ENCODE measurements around the gene ARAP3.

The ARAP3 gene

DNA sequence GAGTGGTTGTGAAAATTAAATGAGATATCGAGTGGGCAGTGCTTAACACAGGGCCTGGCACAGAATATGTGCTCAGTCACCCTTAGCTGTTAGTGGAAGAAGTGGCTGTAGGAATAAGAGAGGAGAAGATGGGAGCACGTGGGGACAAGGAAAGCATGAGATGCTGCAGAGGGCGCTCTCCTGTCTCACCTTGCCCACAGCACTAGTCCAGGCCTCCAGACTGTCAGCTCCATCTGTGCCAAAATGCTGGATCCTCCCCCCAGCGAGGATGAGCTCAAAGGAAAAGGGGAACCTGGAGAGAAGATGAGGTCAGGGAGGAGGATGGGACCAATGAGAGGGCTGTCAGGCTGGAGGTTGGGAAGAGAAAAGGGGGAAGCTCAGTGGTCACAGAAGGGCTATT is 12.5 kb downstream of the ARAP3 start:
- DNase-seq: no peak

GRCh38 chr5:141668601-141669265 is 13.3 kb downstream of the ARAP3 start:
- DNase-seq: no peak

- no peak for DNase-seq
These were observed 15.8 kb downstream of the ARAP3 start for GRCh38 chr5:141665995-141666940.

DNA sequence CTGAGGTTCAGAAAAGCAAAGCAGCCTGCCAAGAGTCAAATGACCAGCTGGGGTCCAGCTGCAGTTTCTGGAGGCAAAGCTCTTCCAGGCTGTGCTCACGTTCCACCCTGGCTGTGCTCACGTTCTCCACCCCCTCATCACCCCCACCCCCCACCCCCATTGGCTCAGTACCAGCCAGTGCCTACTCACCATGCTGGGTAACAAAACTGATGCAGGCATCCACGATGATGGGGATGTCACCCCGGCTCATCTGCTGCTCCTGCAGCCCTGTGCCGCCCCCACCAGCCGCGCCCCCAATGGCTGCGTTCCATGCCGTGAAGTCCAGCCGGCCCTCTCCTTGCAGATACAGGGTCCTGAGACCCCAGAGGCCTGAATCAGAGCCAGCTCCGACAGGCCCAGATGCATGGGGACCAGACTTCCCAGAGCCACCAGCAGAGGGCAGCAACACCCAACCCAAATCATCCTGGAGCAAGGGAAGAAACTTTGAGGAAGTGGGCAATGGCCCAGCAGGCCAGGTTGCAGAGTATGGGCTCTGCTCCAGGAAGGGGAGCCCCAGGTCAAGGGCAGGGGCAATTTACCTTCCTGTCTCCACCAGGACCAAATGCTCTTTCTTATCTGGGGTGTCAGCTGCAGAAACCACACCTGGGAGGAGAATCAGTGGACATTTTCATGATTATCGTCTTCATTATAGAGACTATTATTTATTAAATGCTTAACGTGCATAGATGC is 17.1 kb downstream of the ARAP3 start:
- DNase-seq: peak; percentile 62

DNA sequence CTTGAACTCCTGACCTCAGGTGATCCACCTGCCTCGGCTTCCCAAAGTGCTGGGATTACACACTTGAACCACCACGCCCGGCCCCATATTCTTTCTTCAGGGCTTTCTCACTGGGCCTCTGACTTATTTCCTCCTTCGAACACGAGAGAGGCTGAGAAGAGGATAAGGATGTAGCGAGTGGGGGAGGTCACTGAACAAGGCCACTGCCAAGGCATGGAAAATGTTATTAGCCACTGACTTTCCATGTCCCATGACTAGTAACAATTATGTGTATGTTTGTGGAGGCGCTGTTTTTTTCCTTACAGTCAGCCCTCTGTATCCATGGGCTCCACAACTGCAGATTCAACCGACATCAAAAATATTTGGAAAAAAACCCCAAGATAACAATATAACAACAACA is 18.5 kb downstream of the ARAP3 start:
- no peak for DNase-seq

DNA sequence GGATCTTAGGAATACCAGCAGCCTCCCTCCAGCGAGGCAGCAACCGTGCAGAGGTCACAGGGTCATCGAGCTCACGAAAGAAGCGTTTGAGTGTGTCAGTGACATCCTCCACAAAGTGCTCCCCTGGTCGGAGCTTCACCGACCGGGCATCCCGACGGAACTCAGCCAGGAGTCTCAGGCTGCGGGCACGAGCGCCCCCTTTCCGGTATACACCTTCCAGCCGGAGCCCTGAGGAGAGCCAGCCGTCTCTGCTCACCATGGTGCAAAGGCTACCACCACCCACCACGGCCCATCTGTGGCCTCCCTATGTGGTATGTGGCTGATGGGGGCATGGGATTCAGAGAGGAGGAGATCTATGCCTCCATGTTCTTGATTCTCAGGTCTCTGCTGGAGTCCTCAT is 20.0 kb downstream of the ARAP3 start:
- DNase-seq: no peak

GRCh38 chr5:141657937-141658545 is 24.0 kb downstream of the ARAP3 start:
- DNase-seq: no peak

- no peak for DNase-seq
These were observed 24.6 kb downstream of the ARAP3 start for GRCh38 chr5:141657404-141657803.

DNA sequence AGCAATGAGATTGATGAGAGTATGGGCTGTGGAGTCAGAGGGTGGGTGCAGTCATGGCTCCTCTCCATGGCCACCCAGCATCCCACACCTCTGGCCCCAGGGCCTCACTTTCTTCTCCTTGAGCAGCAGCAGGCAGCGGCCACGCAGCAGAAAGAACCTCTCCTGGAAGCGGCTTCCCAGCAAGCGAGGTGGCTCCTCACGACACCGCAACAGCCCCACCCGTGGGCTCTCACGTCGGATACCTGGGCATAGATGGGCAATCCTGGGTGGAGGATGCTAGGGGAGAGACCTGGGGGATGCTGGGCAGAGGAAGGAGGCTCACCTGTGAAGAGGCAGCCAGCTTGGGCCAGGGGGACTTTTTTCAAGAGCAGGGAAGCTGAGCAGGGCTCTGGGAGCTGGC is 25.6 kb downstream of the ARAP3 start:
- DNase-seq: no peak

DNA sequence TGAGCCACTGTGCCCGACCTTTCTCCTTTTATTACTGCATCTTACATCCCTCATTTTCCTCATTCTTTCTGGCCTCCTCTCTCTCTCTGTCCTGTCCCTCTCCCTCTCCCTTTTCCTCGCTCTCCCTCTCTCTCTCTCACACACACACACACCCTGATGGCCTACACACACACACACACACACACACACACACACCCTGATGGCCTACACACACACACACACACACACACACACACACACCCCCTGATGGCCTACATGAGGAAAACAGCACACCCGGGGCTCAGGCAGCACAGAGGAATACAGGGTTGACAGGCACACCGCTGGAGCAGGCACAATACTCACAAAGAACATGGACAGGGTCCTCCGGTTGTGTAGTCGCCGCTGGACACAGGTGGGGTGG is 27.0 kb downstream of the ARAP3 start:
- DNase-seq: no peak

GRCh38 chr5:141654298-141654697 is 27.7 kb downstream of the ARAP3 start:
- DNase-seq: no peak

GRCh38 chr5:141651728-141652105 is 30.3 kb downstream of the ARAP3 start:
- no peak for DNase-seq

DNA sequence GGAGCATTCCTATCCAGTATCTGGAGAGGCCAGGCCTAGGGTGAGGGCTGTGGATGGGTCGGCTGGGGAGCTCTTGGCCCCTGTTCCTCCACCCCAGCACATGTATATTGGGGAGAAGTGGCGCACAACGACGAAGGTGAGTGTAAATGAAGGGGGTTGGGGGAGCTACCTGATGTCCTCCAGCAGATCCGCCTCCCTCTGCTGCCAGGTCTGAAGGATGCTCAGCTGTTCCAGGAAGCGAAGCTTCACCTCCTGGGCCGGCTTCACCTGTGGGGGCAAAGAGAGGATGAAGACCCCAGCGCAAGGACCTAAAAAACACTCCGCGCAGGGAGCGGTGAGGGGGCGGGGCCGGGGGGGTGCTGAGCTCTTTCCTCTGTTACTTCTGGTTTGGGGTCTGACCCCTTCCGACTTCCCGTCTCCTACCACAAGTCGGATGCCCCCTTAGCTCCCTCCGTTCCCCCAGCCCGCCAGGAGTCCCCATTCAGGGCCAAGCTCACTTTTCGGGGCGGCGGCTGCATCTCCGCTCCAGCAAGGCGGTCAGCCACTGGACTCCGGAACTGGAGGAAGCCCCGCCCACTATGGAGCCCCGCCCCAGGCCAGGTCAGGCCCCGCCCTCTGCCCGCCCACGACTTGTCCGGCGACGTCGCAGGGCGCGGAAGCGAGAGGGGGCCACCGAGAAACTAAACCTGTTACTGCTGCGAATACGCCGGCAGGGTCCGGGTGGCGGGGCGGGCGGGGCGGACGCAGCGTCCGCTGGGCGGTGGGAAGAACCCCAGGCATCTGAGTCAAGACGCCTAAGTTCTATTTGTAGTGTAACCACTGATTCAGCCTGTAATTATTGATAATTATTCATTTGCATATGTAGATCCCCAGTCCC is 30.9 kb downstream of the ARAP3 start, which contains the start of gene FCHSD1:
Gene FCHSD1, minus strand, starts transcription at position 568 of the 877 bp plus-strand sequence. Its CDS starts 50 bp downstream, at position 518.
- peak; percentile 77 for DNase-seq

DNA sequence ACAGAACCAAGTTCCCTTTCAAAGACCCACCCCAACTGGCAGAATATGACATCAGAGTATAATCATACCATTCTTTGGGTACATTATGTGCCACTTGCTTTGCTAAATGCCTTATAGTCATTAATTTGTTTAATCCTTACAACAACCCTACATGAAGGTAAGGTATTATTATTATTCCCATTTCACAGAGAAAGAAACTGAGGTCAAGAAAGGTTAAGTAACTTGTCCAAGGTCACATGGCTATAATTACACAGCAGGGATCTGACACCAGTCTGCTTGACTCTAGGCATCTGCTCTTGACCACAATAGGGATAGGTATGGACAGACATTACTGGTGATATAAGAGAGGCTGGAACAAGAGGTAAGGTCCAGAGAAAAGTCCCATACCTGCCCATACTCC is 32.1 kb downstream of the ARAP3 start:
- no peak for DNase-seq

GRCh38 chr5:141649056-141649688 is 32.9 kb downstream of the ARAP3 start:
- DNase-seq: no peak

GRCh38 chr5:141647851-141648250 is 34.2 kb downstream of the ARAP3 start:
- no peak for DNase-seq

DNA sequence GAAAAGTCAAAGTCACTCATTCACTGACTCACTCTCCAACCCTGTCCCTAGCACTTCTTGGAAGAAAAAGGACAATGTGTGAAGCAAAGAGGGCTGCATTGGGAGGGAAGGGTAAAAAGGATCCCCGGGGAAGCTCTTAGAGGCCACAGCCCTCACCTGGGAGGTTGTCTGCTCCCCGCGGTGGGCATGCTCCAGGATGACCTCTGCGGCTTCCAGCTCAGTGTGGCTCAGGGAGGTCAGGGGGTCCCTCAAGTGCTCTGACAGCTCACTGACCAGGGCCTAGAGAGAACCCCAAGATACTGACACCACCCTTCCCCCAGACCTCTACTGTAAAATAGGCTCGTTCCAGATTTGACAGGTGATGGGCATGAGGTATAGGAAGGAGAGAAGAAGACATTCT is 34.8 kb downstream of the ARAP3 start:
- DNase-seq: no peak

GRCh38 chr5:141646026-141646425 is 36.0 kb downstream of the ARAP3 start:
- DNase-seq: no peak

DNA sequence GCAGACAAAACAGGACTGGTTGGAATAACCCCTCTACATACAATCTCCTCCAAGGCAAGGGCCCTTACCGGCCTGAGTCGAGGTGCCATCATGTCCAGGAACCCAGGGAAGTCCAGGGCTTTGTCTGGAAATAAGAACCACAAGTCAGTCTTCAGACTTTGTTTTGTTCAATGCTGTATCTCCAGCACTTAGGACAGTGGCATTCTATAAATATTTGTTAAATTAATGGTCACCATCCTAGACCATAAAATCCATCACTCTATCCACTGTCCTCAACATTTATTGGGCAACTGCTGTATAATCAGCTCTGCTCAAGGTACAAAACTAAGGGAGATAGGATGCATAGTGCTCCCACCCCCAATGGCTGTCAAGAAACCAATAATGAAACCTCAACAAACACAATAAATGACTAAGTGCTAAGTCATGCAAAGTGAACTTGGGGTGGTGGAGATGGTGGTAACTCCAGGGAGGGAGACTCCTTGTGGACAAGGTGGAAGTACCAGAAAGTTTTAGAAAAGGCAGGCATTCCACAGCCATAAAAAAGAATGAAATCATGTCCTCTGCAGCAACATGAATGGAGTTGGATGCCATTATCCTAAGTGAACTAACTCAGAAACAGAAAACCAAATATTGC is 40.3 kb downstream of the ARAP3 start:
- no peak for DNase-seq

DNA sequence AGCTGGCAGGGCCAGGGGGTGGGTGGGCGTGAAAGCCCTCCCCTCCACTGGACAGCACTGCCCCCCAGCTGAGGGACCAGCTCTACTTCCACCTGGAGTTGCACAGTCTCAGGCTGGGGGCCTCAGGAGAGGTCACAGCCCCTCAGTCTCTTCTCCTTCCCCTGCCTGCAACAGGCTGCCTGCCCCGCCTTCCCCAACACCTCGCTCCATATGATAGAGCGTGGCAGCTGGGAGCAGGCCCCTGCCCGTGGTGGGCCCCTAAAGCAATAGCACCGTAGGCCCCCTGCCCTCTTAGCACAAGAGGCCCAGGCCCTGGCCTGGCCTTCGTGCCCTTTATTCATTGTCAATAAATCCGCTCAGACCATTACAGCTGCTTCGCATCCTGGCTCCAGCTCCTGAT is 41.3 kb downstream of the ARAP3 start:
- no peak for DNase-seq

GRCh38 chr5:141640051-141640415 is 42.0 kb downstream of the ARAP3 start:
- DNase-seq: no peak

Measured in effector CD8-positive, alpha-beta T cell (primary cell).